GM10248 (cell line): ENCODE data around the gene FGF18.

ENCODE experiments used
- CTCF ChIA-PET: fragments of 300-600 bp; sonication (Branson Sonifier 250); formaldehyde crosslinking; extraction: SDS; loops from one replicate; lab custom pipeline; 2021; ENCODE audit warnings: antibody characterized with exemption; lab: Yijun Ruan, JAX
- POLR2A ChIA-PET: fragments of 350-650 bp; sonication (Branson Sonifier 250); formaldehyde crosslinking; extraction: SDS; loops from one replicate; lab custom pipeline; 2020; ENCODE audit warnings: antibody characterized with exemption; lab: Yijun Ruan, JAX
- DNase-seq: peaks from one replicate; pipeline ENCODE4 v3.0.0; 2012; ENCODE audit errors: extremely low spot score
- CTCF ChIP-seq: IDR thresholded peaks from 2 replicates; pipeline ENCODE4 v1.5.1; 2012; ENCODE audit warnings: mild to moderate bottlenecking, low read depth; ENCODE audit errors: extremely low read depth, missing control alignments, control extremely low read depth

FGF18 gene

GRCh38 chr5:171438738-171439137 is 19.3 kb downstream of the FGF18 start:
- ChIA-PET CTCF (no interaction called here), POLR2A (no interaction called here)
- no peak for TF ChIP-seq CTCF
- DNase-seq: no peak

- CTCF ChIA-PET: no interaction called here
- TF ChIP-seq CTCF: no peak
- DNase-seq: no peak
- POLR2A ChIA-PET: no interaction called here
These were observed 21.9 kb downstream of the FGF18 start for GRCh38 chr5:171441246-171441791.

GRCh38 chr5:171442287-171443042 is 23.0 kb downstream of the FGF18 start:
- POLR2A ChIA-PET: no interaction called here
- DNase-seq: no peak
- no peak for TF ChIP-seq CTCF
- CTCF ChIA-PET: interaction anchor here (0.7 to 1.8 kb wide), 2 partner anchors 10 to 24 kb away, joined by 3 to 6 read pairs; no protein-coding TSS in a partner anchor

- DNase-seq: no peak
- no peak for TF ChIP-seq CTCF
- CTCF ChIA-PET: interaction anchor here (1.4 to 1.8 kb wide), 2 partner anchors 8 to 39 kb away, joined by 3 to 6 read pairs; no protein-coding TSS in a partner anchor
- POLR2A ChIA-PET: no interaction called here
These were observed 25.1 kb downstream of the FGF18 start for GRCh38 chr5:171444582-171444981.

- no peak for DNase-seq
- TF ChIP-seq CTCF: no peak
- ChIA-PET POLR2A (no interaction called here), CTCF (no interaction called here)
These were observed 26.4 kb downstream of the FGF18 start for GRCh38 chr5:171445644-171446516.

GRCh38 chr5:171447226-171447625 is 27.8 kb downstream of the FGF18 start:
- DNase-seq: no peak
- POLR2A ChIA-PET: no interaction called here
- TF ChIP-seq CTCF: no peak
- CTCF ChIA-PET: interaction anchor here (1.0 kb wide), 1 partner anchor 12 kb away, joined by 3 read pairs; no protein-coding TSS in a partner anchor
